Common myeloid progenitor, CD34-positive (primary cell): Measurements from ENCODE around the gene RICTOR.
A peak's percentile ranks its signal among the peaks of the same experiment; 100 is the strongest.

Experiments used
- CTCF ChIA-PET: fragments of 350-600 bp; sonication (Branson Sonifier 250); formaldehyde crosslinking; loops from one replicate; lab custom pipeline; 2021; ENCODE audit warnings: antibody characterized with exemption; lab: Charles Lee
- POLR2A ChIA-PET: fragments of 350-600 bp; sonication (Branson Sonifier 250); formaldehyde crosslinking; loops from one replicate; lab custom pipeline; 2021; ENCODE audit warnings: antibody characterized with exemption; lab: Charles Lee
- DNase-seq, 3 donors: peaks; one replicate each; pipeline versions ENCODE4 v3.0.0 to v3.0.0-alpha.2; 2013
- H3K27ac ChIP-seq, 2 experiments: 1 replicate in 1 of 2; 2 replicates in 1 of 2; pipeline ENCODE4 v1.7.0; 2013; ENCODE audit warnings: inconsistent platforms in 2 of 2, low read length in 2 of 2, mild to moderate bottlenecking in 2 of 2, low read depth in 1 of 2, moderate library complexity in 1 of 2; ENCODE audit not compliant: severe bottlenecking in 2 of 2, insufficient read depth in 1 of 2, poor library complexity in 1 of 2
- H3K27me3 ChIP-seq, 5 experiments: replicated peaks in 2 of 5; 1 replicate in 3 of 5; 2 replicates in 2 of 5; pipeline versions ENCODE4 v1.6.1 to v1.7.0; 2013; ENCODE audit warnings: low read length in 4 of 5, mild to moderate bottlenecking in 2 of 5, moderate library complexity in 2 of 5, inconsistent platforms in 1 of 5; ENCODE audit not compliant: insufficient read depth in 5 of 5, control insufficient read depth in 4 of 5
- H3K36me3 ChIP-seq, 4 experiments: 1 replicate in 2 of 4; 2 replicates in 2 of 4; pipeline versions ENCODE4 v1.6.1 to v1.7.0; 2013; ENCODE audit warnings: low read length in 3 of 4, control low read depth in 1 of 4, mild to moderate bottlenecking in 1 of 4; ENCODE audit not compliant: control insufficient read depth in 4 of 4, insufficient read depth in 4 of 4
- H3K4me1 ChIP-seq, 4 experiments: 1 replicate in 3 of 4; 2 replicates in 1 of 4; pipeline versions ENCODE4 v1.6.1 to v1.7.1; 2013; ENCODE audit warnings: low read length in 3 of 4, mild to moderate bottlenecking in 3 of 4, control low read depth in 1 of 4, inconsistent platforms in 1 of 4, moderate library complexity in 1 of 4; ENCODE audit not compliant: control insufficient read depth in 4 of 4, insufficient read depth in 4 of 4; ENCODE audit errors: control extremely low read depth in 1 of 4
- H3K4me3 ChIP-seq, 7 experiments: 1 replicate in 4 of 7; 2 replicates in 3 of 7; pipeline versions ENCODE4 v1.5.1 to v1.7.0; 2013; ENCODE audit warnings: mild to moderate bottlenecking in 7 of 7, low read length in 6 of 7, moderate library complexity in 6 of 7, inconsistent platforms in 2 of 7, low read depth in 2 of 7, control low read depth in 1 of 7; ENCODE audit not compliant: insufficient read depth in 4 of 7, control insufficient read depth in 1 of 7; ENCODE audit errors: extremely low read depth in 1 of 7
- H3K9me3 ChIP-seq, 5 experiments: 1 replicate in 4 of 5; 2 replicates in 1 of 5; pipeline versions ENCODE4 v1.6.1 to v1.7.1; 2013; ENCODE audit warnings: low read length in 4 of 5, mild to moderate bottlenecking in 2 of 5, inconsistent platforms in 1 of 5, low read depth in 1 of 5, moderate library complexity in 1 of 5; ENCODE audit not compliant: control insufficient read depth in 4 of 5, insufficient read depth in 2 of 5; ENCODE audit errors: control extremely low read depth in 1 of 5
- WGBS: methylation state at CpG from one replicate; pipeline ENCODE4 v1.1.5; 2013; ENCODE audit not compliant: insufficient coverage; 5-methylcytosine and 5-hydroxymethylcytosine counted together

RICTOR gene

GRCh38 chr5:38926121-38926520 lies 148.1 kb downstream of the RICTOR start:
- ChIA-PET POLR2A (no interaction called here), CTCF (no interaction called here)
- Histone ChIP-seq H3K27ac (no peak overlapping the region), H3K27me3 (peaks cover 0 to 34% (median 11%) of the 10 kb centered on the region in 5 experiments), H3K4me3 (no peak overlapping the region), H3K36me3 (no peaks in the 10 kb centered on the region), H3K9me3 (no peaks in the 10 kb centered on the region), H3K4me1 (no peaks in the 10 kb centered on the region)
- 80% methylated on average over 2 of the region's 3 CpGs for WGBS
- DNase-seq, result no peak

DNA sequence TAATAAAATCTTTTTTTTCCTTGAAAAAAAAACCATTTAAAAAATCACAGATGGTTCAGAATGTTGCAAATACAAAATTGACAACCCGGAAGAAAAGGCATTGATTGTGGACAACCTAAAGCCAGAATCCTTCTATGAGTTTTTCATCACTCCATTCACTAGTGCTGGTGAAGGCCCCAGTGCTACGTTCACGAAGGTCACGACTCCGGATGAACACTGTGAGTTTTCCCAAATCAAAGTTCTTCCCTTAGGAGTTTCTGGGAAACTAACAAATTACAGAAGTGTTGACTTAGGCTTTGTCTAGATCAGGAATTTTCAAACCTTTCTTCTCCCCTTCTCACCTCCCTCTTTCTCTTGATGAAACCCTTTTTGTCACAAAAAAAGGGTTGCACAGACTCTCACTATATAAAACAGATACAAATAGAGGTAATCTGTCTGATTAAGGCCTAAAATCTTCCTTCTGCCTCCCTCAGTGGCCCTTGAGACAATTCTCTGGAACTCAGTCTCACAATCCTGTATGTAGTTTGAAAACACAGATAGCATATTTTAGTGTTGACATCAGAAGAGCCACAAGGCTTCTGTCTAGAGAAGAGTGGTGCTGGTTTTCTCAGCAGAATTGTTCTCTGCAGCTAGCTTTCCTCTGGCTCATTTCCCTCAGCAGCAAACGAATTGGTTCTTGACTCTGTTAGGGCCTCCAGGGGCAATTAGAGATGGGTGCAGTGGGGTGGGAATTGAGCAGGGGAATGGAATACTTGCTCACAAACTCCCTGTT lies 148.9 kb downstream of the RICTOR start:
- no peaks in the 10 kb centered on the region for H3K36me3 ChIP-seq
- H3K27me3 ChIP-seq, result peaks cover 0 to 38% (median 14%) of the 10 kb centered on the region in 5 experiments
- ChIA-PET CTCF (no interaction called here), POLR2A (no interaction called here)
- no peaks in the 10 kb centered on the region for H3K4me1 ChIP-seq
- no peak overlapping the region for H3K27ac ChIP-seq
- no peaks in the 10 kb centered on the region for H3K9me3 ChIP-seq
- 100% methylated on average over 1 of the region's 6 CpGs for WGBS
- no peak overlapping the region for H3K4me3 ChIP-seq
- no peak for DNase-seq

DNA sequence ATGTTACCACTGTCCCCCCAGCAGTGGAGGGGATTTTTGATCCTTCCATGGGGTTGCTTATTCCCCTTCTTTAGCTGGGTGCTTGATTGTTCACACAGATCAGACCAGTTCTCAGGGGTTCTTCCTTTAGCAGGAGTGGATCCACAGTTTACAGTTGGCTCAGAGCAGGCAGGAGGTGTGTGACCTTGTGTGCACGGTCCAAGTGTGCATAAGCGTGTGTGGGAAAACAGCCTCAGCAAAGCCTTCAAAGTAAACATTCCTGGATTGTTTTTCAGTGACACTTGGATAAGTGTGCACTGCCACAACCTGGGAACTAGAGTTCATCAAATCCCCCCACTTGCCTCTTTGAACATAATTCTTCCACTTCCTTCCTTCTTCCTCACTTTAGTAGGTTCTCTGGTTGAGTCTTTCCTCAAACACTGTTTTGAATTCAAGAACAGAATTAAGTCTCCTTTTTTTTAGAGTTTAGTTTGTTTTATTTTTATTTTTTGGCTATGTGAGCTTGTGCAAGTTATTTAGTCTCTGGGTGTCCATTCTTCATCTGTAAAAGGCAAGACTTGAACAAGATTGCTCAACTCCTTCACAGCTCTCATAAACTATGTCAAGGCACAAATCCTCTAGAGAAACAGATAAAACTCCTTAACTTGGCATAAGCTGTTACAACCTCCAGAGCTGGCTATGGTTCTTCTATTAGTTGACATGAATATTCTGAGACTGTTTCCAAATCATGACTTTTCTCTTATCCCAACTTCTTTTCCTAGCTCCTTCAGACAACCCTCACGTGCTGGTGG lies 150.3 kb downstream of the RICTOR start:
- Histone ChIP-seq H3K36me3 (no peaks in the 10 kb centered on the region), H3K4me1 (no peaks in the 10 kb centered on the region), H3K27ac (no peak overlapping the region), H3K9me3 (no peaks in the 10 kb centered on the region), H3K27me3 (peaks cover 0 to 44% (median 12%) of the 10 kb centered on the region in 5 experiments), H3K4me3 (no peak overlapping the region)
- no peak for DNase-seq
- CTCF ChIA-PET, result interaction anchor here (0.7 to 1.2 kb wide), 5 partner anchors 9 to 503 kb away, joined by 3 to 6 read pairs (median 3); no protein-coding TSS in a partner anchor
- POLR2A ChIA-PET, result no interaction called here
- 78% methylated on average over 3 of the region's 3 CpGs for WGBS

DNA sequence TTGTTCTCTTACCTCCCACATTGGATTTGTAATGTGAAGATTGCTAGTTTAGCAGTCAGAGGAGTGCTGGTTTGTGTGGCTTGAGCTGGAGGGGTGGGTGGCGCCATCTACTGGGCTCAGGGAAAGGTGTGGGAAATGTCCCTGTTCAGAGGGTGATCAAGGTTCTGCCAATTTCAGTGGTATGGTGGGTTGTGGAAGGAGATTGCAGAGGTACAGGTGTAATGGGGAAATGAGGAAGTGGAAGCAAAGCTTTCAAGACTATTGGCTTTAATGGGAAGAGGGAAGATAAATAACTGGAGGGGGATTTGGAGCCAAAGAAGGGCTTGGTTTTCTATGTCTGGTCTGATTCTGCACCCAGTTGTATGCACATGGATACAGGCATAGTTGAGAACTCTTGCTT lies 152.0 kb downstream of the RICTOR start:
- Histone ChIP-seq H3K36me3 (no peaks in the 10 kb centered on the region), H3K27me3 (peaks cover 0 to 52% (median 14%) of the 10 kb centered on the region in 5 experiments), H3K27ac (no peak overlapping the region), H3K9me3 (no peaks in the 10 kb centered on the region), H3K4me1 (no peaks in the 10 kb centered on the region), H3K4me3 (no peak overlapping the region)
- WGBS, result 0% methylated on average over 1 of the region's 1 CpG
- DNase-seq, result peak; percentile 45 to 67 (median 63)
- ChIA-PET CTCF (interaction anchor here (0.9 to 1.2 kb wide), 7 partner anchors 17 to 516 kb away, joined by 3 to 5 read pairs (median 3); no protein-coding TSS in a partner anchor), POLR2A (no interaction called here)

- POLR2A ChIA-PET, result no interaction called here
- DNase-seq, result peak in 1 of 3 donors; percentile 11
- Histone ChIP-seq H3K4me3 (no peak overlapping the region), H3K4me1 (no peaks in the 10 kb centered on the region), H3K36me3 (no peaks in the 10 kb centered on the region), H3K27me3 (peaks cover 0 to 50% (median 14%) of the 10 kb centered on the region in 5 experiments), H3K9me3 (no peaks in the 10 kb centered on the region), H3K27ac (no peak overlapping the region)
- CTCF ChIA-PET, result interaction anchor here (0.9 to 1.6 kb wide), 6 partner anchors 87 to 515 kb away, joined by 3 to 5 read pairs (median 4); no protein-coding TSS in a partner anchor
- WGBS, result no CpG with 5 or more reads among the region's 1 CpG
Observed at GRCh38 chr5:38921174-38921573, 153.0 kb downstream of the RICTOR start.

- Histone ChIP-seq H3K36me3 (no peaks in the 10 kb centered on the region), H3K9me3 (peaks cover 0 to 1% (median 0%) of the 10 kb centered on the region in 5 experiments), H3K27ac (no peak overlapping the region), H3K4me1 (no peaks in the 10 kb centered on the region), H3K27me3 (peaks cover 0 to 37% (median 7%) of the 10 kb centered on the region in 5 experiments), H3K4me3 (no peak overlapping the region)
- 84% methylated on average over 6 of the region's 7 CpGs for WGBS
- ChIA-PET POLR2A (no interaction called here), CTCF (interaction anchor here (1.3 kb wide), 1 partner anchor 11 kb away, joined by 3 read pairs; no protein-coding TSS in a partner anchor)
- DNase-seq, result no peak
Observed at GRCh38 chr5:38916802-38917201, 157.4 kb downstream of the RICTOR start.
